GM12892 (cell line): ENCODE results near the gene CEBPE.
"Not testable (repeated sequence)": the region's sequence is repeated elsewhere in the genome, so short reads cannot be mapped to it uniquely, and the experiment has no call there.

Experiments
- DNase-seq: peaks from one replicate; pipeline ENCODE4 v3.0.0; 2011; ENCODE audit not compliant: insufficient read length
- FAIRE-seq: peaks from 2 replicates; lab custom pipeline; 2011; peaks lifted over from hg19 to GRCh38; lab: Jason Lieb, UNC
- POLR2A ChIP-seq: IDR thresholded peaks from 2 replicates; pipeline ENCODE4 v1.6.1; 2011; ENCODE audit warnings: low read depth, low read length, control low read depth
- POLR2AphosphoS5 ChIP-seq: IDR thresholded peaks from 2 replicates; pipeline ENCODE4 v1.6.1; 2011; ENCODE audit warnings: low read depth, low read length, control low read depth
- TAF1 ChIP-seq: IDR thresholded peaks from 2 replicates; pipeline ENCODE4 v1.6.1; 2011; ENCODE audit warnings: low read depth, mild to moderate bottlenecking, control low read depth, low read length, borderline replicate concordance

The CEBPE gene

GRCh38 chr14:23115918-23116317 is 3.1 kb downstream of the CEBPE start:
- no peak for FAIRE-seq
- TF ChIP-seq POLR2AphosphoS5: no peak
- no peak for TF ChIP-seq POLR2A
- TF ChIP-seq TAF1: no peak
- DNase-seq: no peak

GRCh38 chr14:23115039-23115731 is 3.9 kb downstream of the CEBPE start:
- TF ChIP-seq POLR2A (no peak), POLR2AphosphoS5 (no peak), TAF1 (no peak)
- DNase-seq (no peak), FAIRE-seq (no peak)

- no peak for FAIRE-seq
- TF ChIP-seq POLR2AphosphoS5 (no peak), POLR2A (no peak), TAF1 (no peak)
- no peak for DNase-seq
These were observed 4.4 kb downstream of the CEBPE start for GRCh38 chr14:23114669-23115038.

GRCh38 chr14:23114120-23114458 is 5.0 kb downstream of the CEBPE start:
- DNase-seq: no peak
- no peak for TF ChIP-seq TAF1
- TF ChIP-seq POLR2AphosphoS5: no peak
- TF ChIP-seq POLR2A: no peak
- no peak for FAIRE-seq

GRCh38 chr14:23113431-23114119 is 5.5 kb downstream of the CEBPE start:
- FAIRE-seq: no peak
- TF ChIP-seq POLR2AphosphoS5 (no peak), TAF1 (no peak)
- no peak for DNase-seq

- FAIRE-seq (no peak), DNase-seq (no peak)
- no peak for TF ChIP-seq TAF1
- no peak for TF ChIP-seq POLR2AphosphoS5
- no peak for TF ChIP-seq POLR2A
These were observed 6.5 kb downstream of the CEBPE start for GRCh38 chr14:23112359-23113178.

GRCh38 chr14:23110579-23111365 is 8.3 kb downstream of the CEBPE start:
- no peak for DNase-seq
- no peak for FAIRE-seq

GRCh38 chr14:23109769-23110168 is 9.3 kb downstream of the CEBPE start:
- DNase-seq: no peak

More at GRCh38 chr14:23110579-23111365, 8.3 kb downstream of the CEBPE start:
- TF ChIP-seq POLR2A (no peak), TAF1 (no peak), POLR2AphosphoS5 (no peak)

GRCh38 chr14:23108169-23108568 is 10.9 kb downstream of the CEBPE start:
- FAIRE-seq, DNase-seq: not testable (repeated sequence)

More at GRCh38 chr14:23109769-23110168, 9.3 kb downstream of the CEBPE start:
- no peak for TF ChIP-seq POLR2AphosphoS5
- TF ChIP-seq TAF1: no peak
- TF ChIP-seq POLR2A: no peak
- no peak for FAIRE-seq

GRCh38 chr14:23107620-23108019 is 11.4 kb downstream of the CEBPE start:
- not testable (repeated sequence) for FAIRE-seq, DNase-seq

- TF ChIP-seq POLR2A: no peak
- no peak for TF ChIP-seq POLR2AphosphoS5
- no peak for TF ChIP-seq TAF1
- no peak for DNase-seq
- FAIRE-seq: no peak
These were observed 12.4 kb downstream of the CEBPE start for GRCh38 chr14:23106747-23107045.

GRCh38 chr14:23105348-23105824 is 13.7 kb downstream of the CEBPE start:
- TF ChIP-seq POLR2AphosphoS5: no peak
- TF ChIP-seq TAF1: no peak
- TF ChIP-seq POLR2A: no peak

More at GRCh38 chr14:23105348-23105824, 13.7 kb downstream of the CEBPE start:
- DNase-seq (no peak), FAIRE-seq (no peak)
